Activated T-cell treated with anti-CD3 and anti-CD28 coated beads for 48 hours (primary cell): ENCODE results near the gene MPHOSPH8.
"Not testable (repeated sequence)": the region's sequence is repeated elsewhere in the genome, so short reads cannot be mapped to it uniquely, and the experiment has no call there.

Experiments used
- DNase-seq: peaks from one replicate; pipeline ENCODE4 v3.0.0-alpha.2; 2020; ENCODE audit warnings: low read depth

MPHOSPH8 gene

GRCh38 chr13:19634256-19634740, 839 bp downstream of the MPHOSPH8 start:
- DNase-seq, result no peak

DNA sequence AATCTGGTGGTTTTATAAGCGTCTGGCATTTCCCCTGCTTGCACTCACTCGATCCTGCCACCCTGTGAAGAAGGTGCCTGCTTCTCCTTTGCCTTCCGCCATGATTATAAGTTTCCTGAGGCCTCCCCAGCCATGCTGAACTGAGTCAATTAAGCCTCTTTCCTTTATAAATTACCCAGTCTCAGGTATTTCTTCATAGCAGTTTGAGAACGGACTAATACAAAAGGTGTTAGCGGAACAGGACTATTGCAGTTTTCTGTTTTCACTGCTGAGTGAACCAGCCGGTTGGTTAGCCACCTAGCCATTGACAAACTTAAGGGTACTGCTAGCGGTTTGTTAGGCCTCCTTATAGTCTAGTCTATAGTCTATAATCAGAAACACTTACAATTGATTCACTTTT, 2.5 kb downstream of the MPHOSPH8 start:
- not testable (repeated sequence) for DNase-seq

DNA sequence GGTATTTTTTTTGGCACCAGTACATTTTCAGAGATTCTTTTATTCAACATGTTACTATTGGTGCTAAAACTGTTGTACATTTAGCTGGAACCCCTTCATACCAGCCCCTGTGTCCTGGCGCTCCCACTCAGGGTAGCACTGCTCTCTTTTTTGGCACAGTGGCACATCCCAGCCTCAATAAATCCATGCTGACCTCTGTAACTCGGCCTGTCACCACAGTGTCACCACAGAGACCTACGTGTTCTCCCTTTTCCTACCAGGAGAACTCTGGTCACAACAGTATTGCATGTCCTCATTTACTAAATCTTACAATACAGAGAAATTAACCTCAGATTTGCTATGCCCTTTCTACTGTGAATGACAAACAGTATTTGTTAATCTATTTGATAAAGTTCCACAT, 10.2 kb downstream of the MPHOSPH8 start:
- DNase-seq, result no peak

- DNase-seq, result no peak
These were observed 11.5 kb downstream of the MPHOSPH8 start for GRCh38 chr13:19645000-19645399.

- DNase-seq, result no peak
These were observed 12.6 kb downstream of the MPHOSPH8 start for GRCh38 chr13:19646063-19646462.

DNA sequence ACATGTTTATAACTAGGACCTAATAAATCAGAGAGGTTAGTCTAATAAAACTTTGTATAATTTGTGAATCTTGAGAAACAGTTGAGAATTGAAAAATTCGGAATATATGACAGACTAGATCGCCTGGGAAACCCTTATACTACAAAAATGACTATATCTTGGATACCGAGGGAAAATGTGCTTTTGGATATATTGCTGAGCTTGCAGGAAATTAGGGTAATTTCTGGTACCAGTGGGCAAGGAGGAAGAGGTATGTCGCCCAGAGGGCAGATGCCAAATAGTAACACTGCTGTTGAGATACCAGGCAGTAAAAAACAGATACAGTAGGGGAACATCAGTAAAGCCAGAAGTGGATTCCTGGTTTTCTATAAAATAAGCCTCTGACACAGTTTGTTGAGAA, 17.3 kb downstream of the MPHOSPH8 start:
- no peak for DNase-seq

- no peak for DNase-seq
These were observed 24.6 kb downstream of the MPHOSPH8 start for GRCh38 chr13:19657872-19658591.

- no peak for DNase-seq
These were observed 25.4 kb downstream of the MPHOSPH8 start for GRCh38 chr13:19658831-19659230.

- DNase-seq, result no peak
These were observed 27.7 kb downstream of the MPHOSPH8 start for GRCh38 chr13:19661126-19661525.

GRCh38 chr13:19661561-19661960, 28.1 kb downstream of the MPHOSPH8 start:
- no peak for DNase-seq

GRCh38 chr13:19663416-19663979, 30.0 kb downstream of the MPHOSPH8 start:
- no peak for DNase-seq

DNA sequence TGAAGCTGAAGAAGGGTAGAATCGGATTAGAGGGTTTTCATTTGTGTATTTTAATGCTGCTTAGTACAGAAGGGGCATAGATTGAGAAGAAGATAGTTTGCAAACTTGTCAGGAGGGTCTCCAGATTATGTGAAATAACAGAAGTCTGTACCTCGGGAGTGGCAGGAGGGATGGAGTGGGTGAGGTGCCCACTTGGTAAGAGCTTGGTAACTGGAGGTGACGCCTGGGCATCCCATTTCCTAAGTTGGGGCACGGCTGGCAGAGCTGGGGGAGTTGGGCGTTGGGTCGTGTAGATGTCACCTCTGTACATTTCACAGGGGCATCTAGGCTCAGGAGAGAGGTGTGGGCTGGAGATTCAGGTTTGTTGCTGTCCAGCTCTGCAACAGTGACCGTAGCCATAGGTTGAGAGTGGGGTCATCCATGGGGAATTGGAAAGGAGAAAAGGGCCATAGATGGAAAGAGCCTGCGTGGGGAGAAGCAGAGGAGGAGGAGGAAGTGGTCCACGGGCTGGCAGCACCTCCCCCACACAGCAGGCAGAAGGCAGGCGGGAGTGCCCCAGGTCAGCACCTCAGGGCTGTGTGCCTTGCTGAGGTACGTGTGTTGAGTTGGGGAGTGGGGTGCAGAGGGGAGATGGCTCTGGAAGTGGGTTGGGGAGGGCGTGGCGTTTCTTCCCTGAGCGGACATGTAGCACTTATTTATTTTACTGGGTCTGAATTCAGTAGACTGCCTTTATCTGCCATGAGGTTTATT, 31.2 kb downstream of the MPHOSPH8 start:
- DNase-seq, result no peak

DNA sequence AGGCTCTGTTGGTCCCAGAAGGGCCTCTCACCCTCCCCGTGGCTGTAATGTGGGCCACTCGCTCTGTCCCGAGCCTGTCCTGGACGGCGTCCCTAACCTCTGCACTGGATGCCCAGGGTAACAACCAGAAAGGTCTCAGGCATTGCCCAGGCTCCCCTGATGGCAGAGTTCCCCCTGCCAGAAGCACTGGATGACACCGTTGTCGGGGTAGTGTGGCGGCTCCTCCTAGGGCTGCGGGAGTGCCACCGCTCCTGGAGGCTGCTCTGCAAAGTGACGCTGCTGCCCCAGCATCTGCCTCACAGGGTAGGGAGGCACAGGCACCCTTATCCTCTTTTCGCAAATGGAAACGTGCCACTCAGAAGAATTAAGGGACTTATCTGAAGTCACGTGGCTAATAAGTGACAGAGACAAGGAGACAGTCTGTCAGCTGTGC, 32.0 kb downstream of the MPHOSPH8 start:
- no peak for DNase-seq

- DNase-seq, result no peak
These were observed 35.3 kb downstream of the MPHOSPH8 start for GRCh38 chr13:19668778-19669177.

DNA sequence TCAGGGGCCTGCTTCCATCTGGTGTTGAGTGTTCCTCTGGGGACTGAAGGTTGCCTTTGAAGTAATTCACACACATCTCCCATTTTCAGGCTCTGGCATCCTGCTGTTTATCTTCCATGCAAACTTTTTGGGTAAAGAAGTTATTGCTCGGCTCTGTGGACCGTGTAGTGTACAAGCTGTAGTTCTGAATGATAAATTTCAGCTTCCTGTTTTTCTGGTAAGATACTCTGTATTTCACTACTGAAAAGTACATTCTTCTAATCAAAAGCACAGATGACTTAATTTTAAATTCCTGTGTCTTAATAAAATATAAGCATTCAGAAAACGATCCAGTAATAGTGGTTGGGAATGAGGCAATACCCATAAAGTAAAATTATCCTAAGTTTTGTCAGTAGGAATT, 36.7 kb downstream of the MPHOSPH8 start:
- DNase-seq, result no peak

DNA sequence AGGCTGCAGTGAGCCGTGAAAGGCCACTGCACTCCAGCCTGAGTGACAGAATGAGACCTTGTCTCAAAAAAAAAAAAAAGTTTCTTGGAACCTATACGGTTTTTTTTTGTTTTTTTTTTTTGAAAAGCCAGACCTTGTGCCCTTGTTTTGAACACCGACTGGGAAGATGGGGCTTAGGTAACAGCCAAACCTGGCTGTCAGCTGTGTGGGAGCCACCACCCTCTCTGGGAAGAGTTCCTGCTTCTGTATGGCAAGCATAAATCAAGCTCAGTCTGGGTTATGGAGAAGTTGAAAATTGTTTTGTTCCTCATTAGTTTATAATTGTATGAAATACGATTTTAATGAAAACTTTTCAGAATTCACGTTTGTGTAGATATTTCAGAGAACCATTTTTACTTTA, 39.5 kb downstream of the MPHOSPH8 start:
- DNase-seq, result no peak

GRCh38 chr13:19673473-19674430, 40.3 kb downstream of the MPHOSPH8 start:
- DNase-seq, result no peak

DNA sequence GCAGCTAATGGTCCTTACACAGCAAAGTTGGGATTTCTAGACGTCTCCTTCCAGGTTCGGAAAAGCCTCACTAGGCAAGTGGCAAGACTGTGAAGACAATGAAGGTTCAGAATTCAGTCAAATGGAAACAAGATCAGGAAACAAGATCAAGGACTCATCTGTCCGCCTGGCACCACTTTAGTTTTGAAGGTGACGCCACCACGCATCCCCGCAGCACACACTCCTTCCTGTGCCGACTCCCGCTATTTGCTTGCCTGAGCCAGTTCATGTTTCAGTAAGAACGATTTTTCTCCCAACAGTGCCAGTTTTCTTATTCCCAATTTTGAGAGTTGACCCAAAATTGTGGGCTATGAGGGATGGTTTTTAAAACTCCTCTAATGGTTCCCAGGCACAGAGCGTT, 41.4 kb downstream of the MPHOSPH8 start:
- no peak for DNase-seq

DNA sequence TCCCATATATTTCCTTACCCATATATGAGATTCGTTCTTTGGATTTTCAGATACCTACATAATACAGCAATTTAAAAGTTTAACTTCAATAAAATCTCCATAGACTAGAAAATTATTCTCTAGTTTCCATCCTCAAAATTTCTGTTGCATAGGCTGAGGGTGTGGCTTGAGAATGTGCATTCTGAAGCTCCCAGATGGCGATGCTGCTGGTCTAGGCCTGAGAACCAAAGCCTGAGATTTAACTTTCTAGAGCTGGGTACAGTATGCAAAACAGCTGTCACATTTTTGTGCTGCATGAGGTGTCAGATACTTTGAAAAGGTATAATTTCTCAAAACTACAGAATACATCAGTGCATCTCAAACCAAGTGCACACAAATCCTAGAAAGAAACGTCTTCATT, 42.7 kb downstream of the MPHOSPH8 start:
- no peak for DNase-seq

DNA sequence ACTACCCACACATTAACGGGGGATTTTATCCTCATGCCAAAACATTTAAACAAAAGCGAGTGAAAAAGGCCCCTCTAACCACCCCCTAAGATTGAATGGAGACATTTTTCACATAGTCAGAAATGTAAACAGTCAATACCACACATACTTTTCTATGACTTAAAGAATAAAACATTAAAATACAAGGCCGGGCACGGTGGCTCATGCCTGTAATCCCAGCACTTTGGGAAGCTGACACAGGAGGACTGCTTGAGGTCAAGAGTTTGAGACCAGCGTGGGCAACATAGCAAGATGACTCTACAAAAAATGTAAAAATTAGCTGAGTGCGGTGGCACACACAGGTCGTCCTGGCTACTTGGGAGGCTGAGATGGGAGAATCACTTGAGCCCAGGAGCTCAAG, 47.3 kb downstream of the MPHOSPH8 start:
- no peak for DNase-seq

DNA sequence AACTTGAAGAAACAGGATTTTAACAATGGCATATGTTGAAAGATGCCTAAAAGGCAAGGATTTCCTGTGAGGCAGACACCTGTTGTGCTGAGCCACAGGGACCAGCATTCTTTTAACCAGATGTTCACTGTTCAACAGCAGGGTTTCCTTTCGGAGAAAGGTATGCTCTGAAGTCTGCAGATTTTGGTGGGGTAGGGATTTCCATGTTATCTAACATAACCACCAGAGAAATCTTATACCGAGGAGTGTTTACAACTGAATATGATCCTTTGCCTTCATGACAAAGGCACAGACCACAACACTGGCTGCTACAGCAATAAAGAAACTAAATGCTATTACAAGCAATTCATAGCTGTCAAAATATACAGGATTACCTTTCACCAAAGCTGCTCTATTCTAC, 48.1 kb downstream of the MPHOSPH8 start:
- DNase-seq, result no peak

DNA sequence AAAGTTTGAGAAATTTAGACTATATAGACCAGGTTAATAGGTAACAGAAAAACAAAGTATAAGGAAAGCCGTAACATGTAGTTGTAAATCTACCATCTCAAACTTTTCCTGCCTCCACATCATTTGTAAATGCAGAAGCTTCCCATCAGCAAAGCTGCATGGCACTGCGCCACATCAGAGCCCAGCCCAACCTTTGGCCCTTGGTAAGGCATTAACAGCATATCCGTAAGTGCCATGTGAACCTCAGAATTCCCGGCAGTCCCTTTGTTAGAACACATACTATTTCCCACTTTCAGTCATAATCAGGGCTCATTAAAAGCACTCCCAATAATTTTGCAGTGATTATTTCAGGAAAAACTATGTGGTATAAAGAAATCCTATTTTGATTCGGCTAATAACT, 51.6 kb downstream of the MPHOSPH8 start:
- no peak for DNase-seq
